G401 (cell line): ENCODE data around the gene CAMTA1. TPM values are rescaled to one million over a fixed set of nuclear protein-coding genes. Genes with fewer than 3 reads are reported as not detected.

Experiments
- DNase-seq: peaks from one replicate; pipeline ENCODE4 v3.0.0-alpha.2; 2015; ENCODE audit warnings: low spot score
- in situ Hi-C: cut with HindIII; loops from 2 replicates; pipeline ENCODE4 v1.10.0; 2016; ENCODE audit warnings: low sequenced_read_pairs, mixed read lengths
- total RNA-seq: library from RNA; depleted of rRNA; stranded (reverse); fragments of >200 nt; shearing (Covaris generic); gene quantifications from 2 replicates; pipeline ENCODE4 v1.2.3, GENCODE V29; 2014

Gene CAMTA1
- total RNA-seq, 1 experiment from 2014 or later, result 137 TPM

DNA sequence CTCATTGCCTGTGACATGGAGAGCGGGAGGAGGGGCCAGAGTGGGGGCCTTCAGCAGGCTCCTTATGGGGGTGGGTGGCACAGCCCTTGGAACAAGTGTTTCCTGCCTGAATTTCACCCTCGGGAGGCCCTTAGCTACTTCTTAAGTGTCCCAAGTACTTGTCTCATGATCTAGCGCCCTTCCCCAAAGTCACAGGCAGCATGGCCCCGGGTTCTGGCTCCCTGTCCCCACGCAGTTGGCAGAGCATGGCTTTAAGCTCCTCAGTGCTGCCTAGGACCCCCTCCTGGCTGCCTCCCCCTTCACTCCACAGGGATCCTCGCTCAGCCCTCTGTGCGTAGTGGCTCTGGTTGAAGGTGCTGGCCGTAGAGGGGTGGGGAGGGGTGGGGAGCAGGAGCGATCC, 197.2 kb downstream of the CAMTA1 start:
- DNase-seq, result no peak
- in situ Hi-C loops, result no loop called here

- in situ Hi-C loops, result no loop called here
- DNase-seq, result no peak
These were observed 197.6 kb downstream of the CAMTA1 start for GRCh38 chr1:6982860-6983259.

GRCh38 chr1:6984536-6984935, 199.3 kb downstream of the CAMTA1 start:
- in situ Hi-C loops, result no loop called here
- DNase-seq, result peak; percentile 38

DNA sequence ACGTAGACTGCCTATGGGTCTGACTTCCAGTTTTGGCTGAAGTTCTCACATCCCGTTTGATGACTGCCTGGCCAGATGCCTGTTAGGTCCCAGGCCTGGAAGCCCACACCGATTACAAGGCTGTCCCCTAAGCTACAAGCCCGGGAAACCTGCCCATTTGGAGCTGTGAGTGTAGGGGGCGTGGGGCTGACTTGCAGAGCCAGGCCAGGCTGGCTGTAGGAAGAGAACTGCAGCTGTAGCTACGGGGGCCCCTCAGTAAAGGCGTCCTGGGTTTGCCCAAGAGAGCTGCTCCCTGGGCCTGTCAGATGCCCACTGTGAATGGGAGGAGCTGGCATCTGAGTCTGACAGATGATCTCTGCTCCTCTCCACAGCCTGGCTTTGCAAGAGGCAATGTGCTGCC, 199.7 kb downstream of the CAMTA1 start:
- peak; percentile 58 for DNase-seq
- in situ Hi-C loops, result no loop called here

- in situ Hi-C loops, result no loop called here
- no peak for DNase-seq
These were observed 200.5 kb downstream of the CAMTA1 start for GRCh38 chr1:6985549-6986276.

DNA sequence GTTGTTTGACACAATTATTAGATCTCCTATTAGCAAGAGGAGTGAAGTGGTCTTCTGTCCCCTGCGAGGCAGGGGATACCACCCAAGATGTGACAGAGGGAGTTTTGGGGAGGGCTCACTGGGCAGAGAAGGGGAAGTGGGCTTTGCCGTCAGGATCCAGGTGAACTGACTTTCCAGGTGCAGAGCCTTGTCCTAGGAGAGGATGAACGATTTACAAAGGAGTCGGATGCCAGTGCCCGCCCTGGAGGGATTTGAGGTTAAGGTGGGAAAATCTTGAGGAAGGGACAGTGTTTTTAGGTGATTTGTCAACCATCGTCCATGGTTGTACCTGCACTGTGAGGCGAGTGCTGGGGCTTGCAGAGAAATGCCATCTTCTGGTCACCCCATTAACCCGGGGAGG, 201.0 kb downstream of the CAMTA1 start:
- in situ Hi-C loops, result no loop called here
- DNase-seq, result no peak

DNA sequence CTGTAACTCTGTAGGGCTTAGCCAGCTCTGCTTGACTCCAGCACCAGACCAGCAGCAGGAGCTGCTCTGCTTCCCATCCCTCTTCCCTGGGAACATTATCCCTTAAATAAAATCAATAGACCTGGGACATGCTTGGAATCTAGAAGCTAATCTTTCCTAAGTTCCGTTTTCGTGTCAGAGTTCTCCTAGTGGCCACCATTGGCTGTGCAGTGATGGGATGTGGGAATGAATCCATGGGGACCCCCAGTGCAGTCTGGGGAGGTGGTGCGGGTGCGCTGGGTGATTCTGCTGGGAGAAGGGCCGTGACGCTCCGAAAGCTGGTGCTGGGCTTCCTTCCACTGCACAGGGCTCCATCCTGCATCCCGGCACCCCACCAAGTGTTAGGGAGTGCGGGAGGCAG, 202.7 kb downstream of the CAMTA1 start:
- in situ Hi-C loops, result no loop called here
- DNase-seq, result no peak

GRCh38 chr1:6988796-6989195, 203.5 kb downstream of the CAMTA1 start:
- in situ Hi-C loops, result no loop called here
- no peak for DNase-seq

DNA sequence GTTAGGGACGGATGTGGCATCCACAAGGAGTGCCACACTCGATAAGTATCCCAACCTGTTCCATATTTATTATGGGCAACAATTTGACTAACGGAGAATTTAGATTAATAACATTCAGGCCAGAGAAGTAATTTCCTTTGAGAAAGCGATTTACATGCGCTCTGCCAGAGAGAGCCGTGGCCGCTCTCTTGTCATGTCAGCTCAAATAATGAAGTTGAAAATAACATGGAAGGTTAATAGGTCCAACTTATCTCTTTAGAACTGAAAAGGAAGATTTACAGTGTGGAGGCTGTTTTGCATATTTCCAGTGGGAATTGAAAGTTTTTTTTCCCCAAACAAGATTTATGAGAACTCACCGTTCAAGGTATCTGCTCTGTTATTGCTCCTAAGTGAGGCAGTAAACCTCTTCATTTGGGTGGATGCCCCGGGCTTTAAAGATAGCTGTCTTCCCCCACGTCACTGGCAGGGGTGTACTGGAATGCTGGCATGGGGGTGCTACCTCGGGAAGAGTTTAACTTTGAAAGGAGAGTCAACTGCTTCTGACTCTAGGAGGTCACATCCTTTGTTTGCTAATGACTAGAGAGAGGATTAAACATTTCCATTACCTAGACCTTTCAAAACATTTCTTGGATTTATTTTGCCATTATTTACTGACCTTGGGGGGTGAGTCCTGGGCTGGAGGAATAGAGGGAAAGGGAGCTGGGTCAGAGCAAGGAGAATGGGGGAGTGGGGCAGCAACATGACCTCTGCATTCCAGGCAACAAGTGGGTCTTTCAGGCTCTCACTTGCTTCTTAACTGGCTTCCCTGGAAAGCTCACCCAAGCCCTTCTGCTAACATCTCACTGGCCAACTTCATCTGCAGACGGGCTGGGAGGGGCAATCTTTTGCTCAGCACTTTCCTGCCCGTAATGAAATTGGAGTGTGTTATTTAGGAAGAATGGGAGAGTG, 204.2 kb downstream of the CAMTA1 start:
- DNase-seq, result no peak
- in situ Hi-C loops, result no loop called here

DNA sequence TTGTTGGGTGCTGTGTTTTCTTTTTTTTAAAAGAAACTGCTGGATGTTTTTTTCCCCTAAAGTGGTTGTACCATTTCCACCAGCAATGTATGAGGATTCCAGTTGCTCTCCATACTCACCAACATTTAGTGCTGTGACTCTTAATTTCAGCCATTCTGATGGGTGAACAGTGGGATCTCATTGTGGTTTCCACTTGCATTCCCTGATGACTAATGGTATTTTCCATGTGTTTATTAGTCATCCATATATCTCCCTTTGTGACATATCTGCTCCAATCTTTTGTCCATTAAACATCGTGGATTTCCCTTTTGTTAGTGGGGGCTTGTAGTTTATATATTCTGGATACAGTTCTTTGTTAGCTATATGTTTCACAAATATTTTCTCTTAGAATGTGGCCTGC, 206.0 kb downstream of the CAMTA1 start:
- no peak for DNase-seq

GRCh38 chr1:6995789-6996188, 210.5 kb downstream of the CAMTA1 start:
- no peak for DNase-seq
- in situ Hi-C loops, result no loop called here

More for the DNA sequence above, 206.0 kb downstream of the CAMTA1 start:
- in situ Hi-C loops, result no loop called here

DNA sequence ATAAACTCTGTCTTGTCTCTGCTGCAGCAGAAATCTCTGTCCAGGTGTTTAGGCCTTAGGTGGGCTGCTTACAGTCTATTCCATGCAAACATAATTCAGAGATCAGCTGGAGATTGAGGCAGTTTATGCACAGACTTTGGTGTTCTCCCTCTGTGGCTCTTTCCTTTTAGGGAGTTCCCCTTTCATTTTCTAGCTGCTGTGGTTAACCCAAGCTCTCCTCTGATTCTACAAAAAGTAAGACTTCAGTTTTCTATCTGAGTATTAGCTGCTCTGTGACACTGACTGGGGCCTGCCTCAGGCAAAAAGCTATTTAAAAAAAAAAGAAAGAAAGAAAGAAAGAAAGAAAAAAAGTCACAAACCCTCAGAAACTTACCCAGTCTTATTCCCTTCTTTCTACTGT, 211.1 kb downstream of the CAMTA1 start:
- no peak for DNase-seq
- in situ Hi-C loops, result no loop called here

DNA sequence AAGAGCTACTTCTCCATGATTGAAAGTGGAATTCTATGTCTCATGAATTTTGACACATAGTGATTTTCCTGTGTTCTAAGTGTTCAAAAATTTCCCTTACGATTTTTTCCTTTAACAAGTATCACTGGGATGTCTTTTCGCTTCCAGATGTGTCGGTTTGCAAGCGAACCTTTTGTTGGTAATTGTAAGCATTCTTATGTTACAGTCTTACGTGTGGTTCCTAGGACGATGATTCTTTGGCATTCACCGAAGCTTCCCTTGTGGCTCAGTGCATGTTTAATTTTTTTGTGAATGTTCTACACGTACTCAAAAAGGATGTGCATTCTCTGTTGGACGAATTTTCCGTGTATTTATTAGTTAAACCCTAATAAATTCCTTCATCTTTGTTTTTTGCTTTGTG, 211.6 kb downstream of the CAMTA1 start:
- in situ Hi-C loops, result no loop called here
- DNase-seq, result no peak

- no peak for DNase-seq
- in situ Hi-C loops, result no loop called here
These were observed 213.0 kb downstream of the CAMTA1 start for GRCh38 chr1:6998267-6998666.

DNA sequence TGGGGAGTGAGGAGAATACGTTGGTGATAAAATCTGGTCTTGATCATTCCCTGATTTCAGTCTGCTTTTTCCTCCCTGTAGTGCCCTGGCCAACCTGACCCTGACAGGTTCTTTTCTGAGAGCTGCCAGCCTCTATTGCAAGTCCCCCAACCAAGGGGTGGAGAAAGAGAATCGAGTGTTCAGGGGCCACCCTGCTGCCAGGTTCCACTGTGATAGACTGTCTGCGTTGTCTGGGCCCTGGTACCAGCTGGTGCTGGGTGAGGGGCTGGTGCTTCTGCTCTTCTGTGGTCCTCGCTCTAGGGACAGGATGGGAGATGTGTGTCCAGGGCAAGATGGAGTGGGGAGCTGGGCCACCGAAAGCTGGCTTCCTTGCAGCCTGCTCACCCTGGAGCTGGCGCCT, 214.6 kb downstream of the CAMTA1 start:
- in situ Hi-C loops, result no loop called here
- DNase-seq, result no peak

GRCh38 chr1:7000720-7001119, 215.5 kb downstream of the CAMTA1 start:
- in situ Hi-C loops, result no loop called here

GRCh38 chr1:7002728-7003127, 217.5 kb downstream of the CAMTA1 start:
- in situ Hi-C loops, result no loop called here
- DNase-seq, result no peak

More at GRCh38 chr1:7000720-7001119, 215.5 kb downstream of the CAMTA1 start:
- DNase-seq, result no peak

DNA sequence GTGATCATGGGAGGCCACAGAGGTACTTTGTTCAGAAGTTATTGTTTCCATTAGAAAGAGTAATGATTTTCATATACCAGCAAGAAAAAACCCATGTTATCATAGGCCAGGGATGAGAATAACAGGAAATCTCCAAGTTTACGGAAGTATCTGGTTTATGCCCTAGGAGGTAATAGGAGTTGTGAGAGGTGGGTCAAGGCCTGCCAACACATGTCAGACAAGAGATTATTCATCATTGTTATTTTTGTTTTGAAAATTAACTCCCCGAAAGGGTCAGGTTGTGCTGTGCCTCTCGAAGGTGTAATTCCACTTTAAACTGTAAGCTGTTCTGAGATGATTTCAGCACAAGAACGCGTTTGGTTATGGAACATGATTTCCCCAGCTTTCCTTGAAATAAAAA, 218.4 kb downstream of the CAMTA1 start:
- in situ Hi-C loops, result no loop called here
- DNase-seq, result no peak

DNA sequence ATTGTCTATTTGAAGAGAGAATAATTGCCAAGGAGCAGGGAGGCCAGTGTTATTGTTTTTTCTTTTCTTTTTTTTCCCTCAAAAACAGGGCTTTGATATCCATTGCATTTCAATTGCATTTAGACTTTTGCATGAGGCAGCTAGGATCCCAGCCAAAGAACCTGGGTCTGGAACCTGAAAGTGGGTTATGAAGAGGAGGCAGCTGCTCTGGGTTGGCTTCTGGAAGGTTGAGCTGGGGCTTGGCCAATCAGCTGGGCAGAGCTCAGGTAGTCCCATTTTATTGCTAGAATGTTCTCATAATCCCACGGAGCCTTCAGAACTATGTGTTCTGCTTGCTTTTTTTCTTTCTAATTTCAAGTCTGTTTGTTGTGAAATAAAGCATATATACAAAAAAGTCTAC, 218.9 kb downstream of the CAMTA1 start:
- in situ Hi-C loops, result no loop called here
- peak; percentile 59 for DNase-seq

- in situ Hi-C loops, result no loop called here
- no peak for DNase-seq
These were observed 220.5 kb downstream of the CAMTA1 start for GRCh38 chr1:7005762-7006161.
